ENCODE data around the gene GDF2. TPM values are rescaled to one million over a fixed set of nuclear protein-coding genes. Genes with fewer than 3 reads are reported as not detected.
A peak's percentile ranks its signal among the peaks of the same experiment; 100 is the strongest.

Gene GDF2
- total and polyA plus RNA-seq, 4 experiments from 2014 or later: not detected

DNA sequence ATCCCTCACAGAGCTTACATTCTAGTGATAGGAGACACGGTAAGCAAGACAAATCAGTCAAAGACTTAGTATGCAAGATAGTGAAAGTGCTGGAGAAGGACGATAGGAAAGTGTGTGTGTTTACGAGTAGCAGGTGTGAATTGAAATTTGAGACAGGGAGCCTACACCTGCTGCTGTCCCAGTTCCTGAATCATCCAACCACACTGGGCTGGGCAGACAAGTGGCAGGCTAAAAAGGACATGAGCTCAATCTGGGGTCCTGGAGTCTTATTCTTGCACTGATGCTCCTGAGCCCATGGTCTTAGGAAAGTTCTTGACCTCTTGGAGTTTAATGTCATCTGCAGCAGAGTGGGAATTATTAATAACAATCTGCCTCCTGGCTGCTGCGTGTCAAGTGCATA lies 42.1 kb downstream of the GDF2 start:
- no peak overlapping the region for H3K27ac ChIP-seq (ENCODE audit: low read depth, low read length)
- no peaks in the 10 kb centered on the region for H3K36me3 Mint-ChIP-seq
- H3K36me3 ChIP-seq (ENCODE audit: insufficient read depth, low read length): no peaks in the 10 kb centered on the region
- H3K27me3 Mint-ChIP-seq: no peaks in the 10 kb centered on the region
- no peaks in the 10 kb centered on the region for H3K27me3 ChIP-seq (ENCODE audit: insufficient read depth, low read length)
- H3K4me3 Mint-ChIP-seq: no peak overlapping the region
- intact Hi-C loops (cut with micrococcal nuclease): no loop called here
- no peaks in the 10 kb centered on the region for H3K4me1 Mint-ChIP-seq
- CTCF ChIA-PET (ENCODE audit: partially characterized antibody): no interaction called here
- no peaks in the 10 kb centered on the region for H3K4me1 ChIP-seq (ENCODE audit: insufficient read depth, low read length)
- H3K27ac Mint-ChIP-seq: no peak overlapping the region
- no peak overlapping the region for H3K4me3 ChIP-seq (ENCODE audit: low read length in 2 of 2)
- no peaks in the 10 kb centered on the region for H3K9me3 ChIP-seq (ENCODE audit: control insufficient read depth in 1 of 2, low read length in 2 of 2)
- no peak for DNase-seq
- no peaks in the 10 kb centered on the region for H3K9me3 Mint-ChIP-seq
- POLR2A ChIA-PET (ENCODE audit: partially characterized antibody): no interaction called here

GRCh38 chr10:47364911-47365310 lies 42.7 kb downstream of the GDF2 start:
- Mint-ChIP-seq H3K27ac (peak overlapping the region in 1 of 7 donors; percentile 29), H3K36me3 (no peaks in the 10 kb centered on the region), H3K9me3 (no peaks in the 10 kb centered on the region), H3K4me3 (no peak overlapping the region), H3K27me3 (no peaks in the 10 kb centered on the region), H3K4me1 (no peaks in the 10 kb centered on the region)
- POLR2A ChIA-PET (ENCODE audit: partially characterized antibody): no interaction called here
- H3K36me3 ChIP-seq (ENCODE audit: insufficient read depth, low read length): no peaks in the 10 kb centered on the region
- CTCF ChIA-PET (ENCODE audit: partially characterized antibody): interaction anchor here (1.2 kb wide), 1 partner anchor 9 kb away, joined by 3 read pairs; no protein-coding TSS in a partner anchor
- no peak overlapping the region for H3K27ac ChIP-seq (ENCODE audit: low read depth, low read length)
- no peaks in the 10 kb centered on the region for H3K9me3 ChIP-seq (ENCODE audit: control insufficient read depth in 1 of 2, low read length in 2 of 2)
- no peaks in the 10 kb centered on the region for H3K4me1 ChIP-seq (ENCODE audit: insufficient read depth, low read length)
- no peaks in the 10 kb centered on the region for H3K27me3 ChIP-seq (ENCODE audit: insufficient read depth, low read length)
- intact Hi-C loops (cut with micrococcal nuclease): no loop called here
- no peak overlapping the region for H3K4me3 ChIP-seq (ENCODE audit: low read length in 2 of 2)
- DNase-seq: no peak

DNA sequence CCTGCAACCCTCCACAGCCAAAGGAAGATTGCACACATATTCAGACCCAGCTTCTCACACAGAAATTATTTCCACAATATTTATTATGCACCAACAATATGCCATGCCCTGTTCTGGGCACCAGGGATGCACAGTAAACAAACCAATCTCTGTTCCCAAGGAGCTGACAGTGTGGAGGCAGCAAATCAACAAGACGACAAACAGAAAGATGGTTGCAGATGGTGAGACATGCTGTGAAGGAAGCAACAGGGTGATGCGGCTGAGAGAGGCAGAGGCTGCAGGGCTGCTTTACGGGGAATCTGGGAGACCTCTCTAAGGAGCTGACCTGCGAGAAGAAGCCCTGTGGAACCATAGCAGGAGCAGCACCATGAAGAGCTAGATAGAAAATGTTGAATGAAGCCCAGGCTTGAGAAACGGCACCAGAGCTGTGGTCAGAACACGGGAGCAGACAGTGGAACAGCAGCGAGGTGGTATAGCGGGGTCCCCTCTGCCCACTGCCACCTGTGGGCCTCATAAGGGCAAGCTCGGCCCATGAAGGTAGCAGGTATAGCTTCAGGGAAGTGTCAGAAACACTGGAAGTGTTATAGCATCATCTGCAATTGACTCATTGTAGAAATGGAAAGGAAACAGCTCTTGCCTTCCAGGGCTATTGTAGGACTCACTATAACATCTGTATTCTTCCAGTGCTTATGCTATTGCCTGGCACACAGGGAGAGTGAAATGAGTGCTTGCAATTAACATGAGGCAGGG lies 43.4 kb downstream of the GDF2 start:
- no peak overlapping the region for H3K27ac Mint-ChIP-seq
- H3K27ac ChIP-seq (ENCODE audit: low read depth, low read length): no peak overlapping the region
- H3K9me3 Mint-ChIP-seq: no peaks in the 10 kb centered on the region

GRCh38 chr10:47366181-47366631 lies 44.0 kb downstream of the GDF2 start:
- no peaks in the 10 kb centered on the region for H3K4me1 Mint-ChIP-seq
- POLR2A ChIA-PET (ENCODE audit: partially characterized antibody): no interaction called here
- H3K36me3 Mint-ChIP-seq: no peaks in the 10 kb centered on the region
- no peaks in the 10 kb centered on the region for H3K36me3 ChIP-seq (ENCODE audit: insufficient read depth, low read length)
- no peaks in the 10 kb centered on the region for H3K9me3 ChIP-seq (ENCODE audit: control insufficient read depth in 1 of 2, low read length in 2 of 2)
- intact Hi-C loops (cut with micrococcal nuclease): no loop called here
- H3K4me3 ChIP-seq (ENCODE audit: low read length in 2 of 2): no peak overlapping the region
- CTCF ChIA-PET (ENCODE audit: partially characterized antibody): interaction anchor here (1.7 kb wide), 1 partner anchor 25 kb away, joined by 6 read pairs; no protein-coding TSS in a partner anchor
- no peaks in the 10 kb centered on the region for H3K27me3 ChIP-seq (ENCODE audit: insufficient read depth, low read length)
- H3K27ac ChIP-seq (ENCODE audit: low read depth, low read length): no peak overlapping the region
- no peaks in the 10 kb centered on the region for H3K4me1 ChIP-seq (ENCODE audit: insufficient read depth, low read length)
- no peak overlapping the region for H3K4me3 Mint-ChIP-seq
- no peak for DNase-seq
- H3K27ac Mint-ChIP-seq: no peak overlapping the region
- H3K9me3 Mint-ChIP-seq: no peaks in the 10 kb centered on the region
- H3K27me3 Mint-ChIP-seq: no peaks in the 10 kb centered on the region

More for the DNA sequence above, 43.4 kb downstream of the GDF2 start:
- ChIA-PET POLR2A (ENCODE audit: partially characterized antibody) (no interaction called here), CTCF (ENCODE audit: partially characterized antibody) (interaction anchor here (1.2 to 1.7 kb wide), 2 partner anchors 10 to 25 kb away, joined by 3 to 6 read pairs; no protein-coding TSS in a partner anchor)
- intact Hi-C loops (cut with micrococcal nuclease): no loop called here
- Mint-ChIP-seq H3K4me3 (no peak overlapping the region), H3K27me3 (no peaks in the 10 kb centered on the region), H3K4me1 (no peaks in the 10 kb centered on the region), H3K36me3 (no peaks in the 10 kb centered on the region)
- Histone ChIP-seq H3K27me3 (ENCODE audit: insufficient read depth, low read length) (no peaks in the 10 kb centered on the region), H3K4me1 (ENCODE audit: insufficient read depth, low read length) (no peaks in the 10 kb centered on the region), H3K4me3 (ENCODE audit: low read length in 2 of 2) (no peak overlapping the region), H3K9me3 (ENCODE audit: control insufficient read depth in 1 of 2, low read length in 2 of 2) (no peaks in the 10 kb centered on the region), H3K36me3 (ENCODE audit: insufficient read depth, low read length) (no peaks in the 10 kb centered on the region)
- no peak for DNase-seq

DNA sequence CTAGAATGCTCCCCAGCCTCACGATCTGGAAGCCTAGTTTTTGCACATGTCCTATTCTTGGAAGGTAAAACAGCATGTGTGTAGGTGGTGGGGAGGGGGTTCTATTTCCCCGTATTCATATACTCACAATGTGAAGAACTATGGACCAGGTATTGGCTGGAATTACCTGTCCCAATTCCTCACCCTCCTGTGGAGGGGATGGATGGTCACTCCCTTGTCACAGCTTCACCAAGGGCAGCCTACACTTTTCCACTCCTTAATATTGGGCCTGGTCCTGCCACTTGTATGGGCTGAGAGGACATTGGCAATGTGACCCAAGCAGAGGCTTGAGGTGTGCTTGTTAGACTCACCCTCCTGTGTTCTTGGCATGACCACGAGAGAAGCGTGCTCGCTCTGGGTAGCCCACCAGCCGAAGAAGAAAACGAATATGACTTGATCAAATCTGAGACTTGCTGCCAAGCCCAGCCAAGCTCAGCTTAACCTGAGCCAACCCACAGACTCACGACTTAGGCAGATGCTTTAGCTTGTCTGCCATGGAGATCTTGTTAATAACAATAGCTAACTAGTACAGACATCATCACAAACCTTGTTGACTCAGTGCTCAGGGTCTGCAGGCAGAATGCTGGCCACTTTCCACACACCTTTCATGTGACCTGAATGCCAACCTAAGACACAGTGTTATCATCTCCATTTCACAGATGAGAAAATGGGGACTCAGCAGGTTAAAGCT lies 44.6 kb downstream of the GDF2 start:
- Histone ChIP-seq H3K4me1 (ENCODE audit: insufficient read depth, low read length) (no peaks in the 10 kb centered on the region), H3K27me3 (ENCODE audit: insufficient read depth, low read length) (no peaks in the 10 kb centered on the region), H3K27ac (ENCODE audit: low read depth, low read length) (no peak overlapping the region), H3K36me3 (ENCODE audit: insufficient read depth, low read length) (no peaks in the 10 kb centered on the region), H3K9me3 (ENCODE audit: control insufficient read depth in 1 of 2, low read length in 2 of 2) (no peaks in the 10 kb centered on the region), H3K4me3 (ENCODE audit: low read length in 2 of 2) (no peak overlapping the region)
- H3K36me3 Mint-ChIP-seq: no peaks in the 10 kb centered on the region
- H3K4me3 Mint-ChIP-seq: no peak overlapping the region
- ChIA-PET POLR2A (ENCODE audit: partially characterized antibody) (interaction anchor here (1.2 kb wide), 1 partner anchor 10 kb away, joined by 3 read pairs; no protein-coding TSS in a partner anchor), CTCF (ENCODE audit: partially characterized antibody) (interaction anchor here (0.8 to 1.7 kb wide), 2 partner anchors 26 to 319 kb away, joined by 3 to 6 read pairs; no protein-coding TSS in a partner anchor)
- H3K4me1 Mint-ChIP-seq: no peaks in the 10 kb centered on the region
- intact Hi-C loops (cut with micrococcal nuclease): no loop called here
- peaks cover 0 to 1% of the 10 kb centered on the region in 2 donors for H3K27me3 Mint-ChIP-seq
- no peak for DNase-seq
- H3K27ac Mint-ChIP-seq: no peak overlapping the region
- H3K9me3 Mint-ChIP-seq: no peaks in the 10 kb centered on the region

- Mint-ChIP-seq H3K36me3 (no peaks in the 10 kb centered on the region), H3K9me3 (no peaks in the 10 kb centered on the region), H3K4me1 (peaks cover 2 to 3% (median 2%) of the 10 kb centered on the region in 4 donors), H3K27me3 (peaks cover 0 to 1% of the 10 kb centered on the region in 2 donors), H3K27ac (no peak overlapping the region), H3K4me3 (no peak overlapping the region)
- Histone ChIP-seq H3K27ac (ENCODE audit: low read depth, low read length) (no peak overlapping the region), H3K4me3 (ENCODE audit: low read length in 2 of 2) (no peak overlapping the region), H3K4me1 (ENCODE audit: insufficient read depth, low read length) (peaks cover under 1% of the 10 kb centered on the region), H3K27me3 (ENCODE audit: insufficient read depth, low read length) (no peaks in the 10 kb centered on the region), H3K9me3 (ENCODE audit: control insufficient read depth in 1 of 2, low read length in 2 of 2) (no peaks in the 10 kb centered on the region), H3K36me3 (ENCODE audit: insufficient read depth, low read length) (no peaks in the 10 kb centered on the region)
- CTCF ChIA-PET (ENCODE audit: partially characterized antibody): interaction anchor here (0.8 kb wide), 1 partner anchor 320 kb away, joined by 3 read pairs; no protein-coding TSS in a partner anchor
- intact Hi-C loops (cut with micrococcal nuclease): no loop called here
- POLR2A ChIA-PET (ENCODE audit: partially characterized antibody): interaction anchor here (1.2 kb wide), 1 partner anchor 9 kb away, joined by 3 read pairs; no protein-coding TSS in a partner anchor
- no peak for DNase-seq
Measured at GRCh38 chr10:47367646-47368045, 45.4 kb downstream of the GDF2 start.

DNA sequence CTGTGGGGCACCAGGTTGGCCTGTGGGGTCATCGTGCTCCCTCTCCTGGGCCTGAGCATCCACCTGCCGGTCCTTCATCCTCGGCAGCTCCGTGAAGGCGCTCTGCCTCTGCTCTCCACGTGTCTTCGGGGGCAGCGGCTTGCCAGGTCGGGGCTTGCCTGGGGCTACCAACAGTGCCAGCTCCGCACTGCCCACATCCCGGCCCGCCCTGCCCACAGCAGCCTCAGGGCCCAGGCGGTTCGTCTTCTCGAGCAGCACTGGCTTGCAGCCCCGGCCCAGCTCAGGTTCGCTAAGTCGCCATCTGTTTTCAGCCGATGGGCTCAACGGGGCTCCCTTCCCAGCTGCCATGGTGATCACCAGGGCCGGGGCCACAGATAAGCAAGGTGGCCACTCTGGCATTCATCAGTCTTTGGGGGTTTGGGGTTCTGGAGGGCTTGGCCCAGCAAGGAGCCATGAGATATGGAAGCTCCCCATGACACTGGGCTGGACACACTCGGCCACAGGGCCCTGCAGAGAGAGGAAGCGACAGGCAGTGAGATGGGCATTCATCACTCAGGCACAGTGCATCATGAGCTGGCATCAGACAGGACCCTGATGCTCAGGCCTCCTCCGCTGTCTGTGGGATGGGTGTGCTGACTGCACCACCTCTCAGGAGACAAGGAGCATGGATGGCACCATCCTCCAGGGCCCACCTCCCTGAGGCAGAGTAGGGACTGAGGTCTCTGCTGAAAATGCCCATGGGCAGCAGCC lies 46.4 kb downstream of the GDF2 start:
- H3K27me3 Mint-ChIP-seq: peaks cover 0 to 5% of the 10 kb centered on the region in 2 donors
- H3K9me3 Mint-ChIP-seq: no peaks in the 10 kb centered on the region
- no peaks in the 10 kb centered on the region for H3K36me3 Mint-ChIP-seq
- no peak for DNase-seq
- intact Hi-C loops (cut with micrococcal nuclease): no loop called here
- no peak overlapping the region for H3K4me3 Mint-ChIP-seq
- no peaks in the 10 kb centered on the region for H3K27me3 ChIP-seq (ENCODE audit: insufficient read depth, low read length)
- no peaks in the 10 kb centered on the region for H3K36me3 ChIP-seq (ENCODE audit: insufficient read depth, low read length)
- ChIA-PET POLR2A (ENCODE audit: partially characterized antibody) (no interaction called here), CTCF (ENCODE audit: partially characterized antibody) (no interaction called here)
- H3K9me3 ChIP-seq (ENCODE audit: control insufficient read depth in 1 of 2, low read length in 2 of 2): no peaks in the 10 kb centered on the region
- H3K4me1 ChIP-seq (ENCODE audit: insufficient read depth, low read length): peaks cover 7% of the 10 kb centered on the region
- H3K27ac ChIP-seq (ENCODE audit: low read depth, low read length): no peak overlapping the region
- peaks cover 4 to 10% (median 4%) of the 10 kb centered on the region in 4 donors for H3K4me1 Mint-ChIP-seq
- H3K27ac Mint-ChIP-seq: no peak overlapping the region
- H3K4me3 ChIP-seq (ENCODE audit: low read length in 2 of 2): no peak overlapping the region
